GM18526 (cell line): ENCODE data around the gene ENDOV.

ENCODE experiments used
- POLR2A ChIP-seq: IDR thresholded peaks from 3 replicates; pipeline ENCODE4 v1.6.1; 2011; ENCODE audit not compliant: insufficient read length; ENCODE audit errors: extremely low read depth

Gene ENDOV

GRCh38 chr17:80449194-80449929 lies 34.4 kb downstream of the ENDOV start:
- TF ChIP-seq POLR2A: no peak

- TF ChIP-seq POLR2A: no peak
Measured at GRCh38 chr17:80449930-80450576, 35.1 kb downstream of the ENDOV start.

- TF ChIP-seq POLR2A: no peak
Measured at GRCh38 chr17:80451104-80451775, 36.3 kb downstream of the ENDOV start.

- TF ChIP-seq POLR2A: no peak
Measured at GRCh38 chr17:80452173-80452915, 37.4 kb downstream of the ENDOV start.

- TF ChIP-seq POLR2A: no peak
Measured at GRCh38 chr17:80453126-80453997, 38.4 kb downstream of the ENDOV start.

- TF ChIP-seq POLR2A: no peak
Measured at GRCh38 chr17:80453998-80454556, 39.1 kb downstream of the ENDOV start.

- TF ChIP-seq POLR2A: peak; percentile 93
Measured at GRCh38 chr17:80454557-80455335, 39.8 kb downstream of the ENDOV start.

- no peak for TF ChIP-seq POLR2A
Measured at GRCh38 chr17:80455336-80455710, 40.4 kb downstream of the ENDOV start.

- TF ChIP-seq POLR2A: no peak
Measured at GRCh38 chr17:80455784-80456183, 40.8 kb downstream of the ENDOV start.

- no peak for TF ChIP-seq POLR2A
Measured at GRCh38 chr17:80456465-80457235, 41.7 kb downstream of the ENDOV start.

GRCh38 chr17:80457236-80457856 lies 42.4 kb downstream of the ENDOV start:
- TF ChIP-seq POLR2A: no peak

GRCh38 chr17:80458016-80458415 lies 43.0 kb downstream of the ENDOV start:
- TF ChIP-seq POLR2A: no peak
